Measurements from ENCODE around the gene RXRB.

- TF ChIP-seq, protein P1, sequence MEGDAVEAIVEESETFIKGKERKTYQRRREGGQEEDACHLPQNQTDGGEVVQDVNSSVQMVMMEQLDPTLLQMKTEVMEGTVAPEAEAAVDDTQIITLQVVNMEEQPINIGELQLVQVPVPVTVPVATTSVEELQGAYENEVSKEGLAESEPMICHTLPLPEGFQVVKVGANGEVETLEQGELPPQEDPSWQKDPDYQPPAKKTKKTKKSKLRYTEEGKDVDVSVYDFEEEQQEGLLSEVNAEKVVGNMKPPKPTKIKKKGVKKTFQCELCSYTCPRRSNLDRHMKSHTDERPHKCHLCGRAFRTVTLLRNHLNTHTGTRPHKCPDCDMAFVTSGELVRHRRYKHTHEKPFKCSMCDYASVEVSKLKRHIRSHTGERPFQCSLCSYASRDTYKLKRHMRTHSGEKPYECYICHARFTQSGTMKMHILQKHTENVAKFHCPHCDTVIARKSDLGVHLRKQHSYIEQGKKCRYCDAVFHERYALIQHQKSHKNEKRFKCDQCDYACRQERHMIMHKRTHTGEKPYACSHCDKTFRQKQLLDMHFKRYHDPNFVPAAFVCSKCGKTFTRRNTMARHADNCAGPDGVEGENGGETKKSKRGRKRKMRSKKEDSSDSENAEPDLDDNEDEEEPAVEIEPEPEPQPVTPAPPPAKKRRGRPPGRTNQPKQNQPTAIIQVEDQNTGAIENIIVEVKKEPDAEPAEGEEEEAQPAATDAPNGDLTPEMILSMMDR (IDR thresholded peaks at IDR 0.05), result no peak
- no peak for TF ChIP-seq POLR2A (IDR thresholded peaks at IDR 0.05)
- no peak for TF ChIP-seq POLR2AphosphoS5 (IDR thresholded peaks at IDR 0.05; ENCODE audit: insufficient read depth in 1 of 2, low read depth in 1 of 2)
These were observed 36.3 kb downstream of the RXRB start for GRCh38 chr6:33164176-33164575.
